GM20000 (cell line): ENCODE data around the gene NFKBIL1.

ENCODE experiments used
- DNase-seq: peaks from one replicate; pipeline ENCODE4 v3.0.0; 2012; ENCODE audit warnings: low spot score
- CTCF ChIP-seq: IDR thresholded peaks from 2 replicates; pipeline ENCODE4 v1.5.1; 2012; ENCODE audit warnings: mild to moderate bottlenecking, control low read depth; ENCODE audit errors: extremely low read depth, missing control alignments

Gene NFKBIL1

GRCh38 chr6:31580807-31581433, 33.5 kb downstream of the NFKBIL1 start:
- TF ChIP-seq CTCF, result peak; percentile 95
- peak; percentile 84 for DNase-seq

DNA sequence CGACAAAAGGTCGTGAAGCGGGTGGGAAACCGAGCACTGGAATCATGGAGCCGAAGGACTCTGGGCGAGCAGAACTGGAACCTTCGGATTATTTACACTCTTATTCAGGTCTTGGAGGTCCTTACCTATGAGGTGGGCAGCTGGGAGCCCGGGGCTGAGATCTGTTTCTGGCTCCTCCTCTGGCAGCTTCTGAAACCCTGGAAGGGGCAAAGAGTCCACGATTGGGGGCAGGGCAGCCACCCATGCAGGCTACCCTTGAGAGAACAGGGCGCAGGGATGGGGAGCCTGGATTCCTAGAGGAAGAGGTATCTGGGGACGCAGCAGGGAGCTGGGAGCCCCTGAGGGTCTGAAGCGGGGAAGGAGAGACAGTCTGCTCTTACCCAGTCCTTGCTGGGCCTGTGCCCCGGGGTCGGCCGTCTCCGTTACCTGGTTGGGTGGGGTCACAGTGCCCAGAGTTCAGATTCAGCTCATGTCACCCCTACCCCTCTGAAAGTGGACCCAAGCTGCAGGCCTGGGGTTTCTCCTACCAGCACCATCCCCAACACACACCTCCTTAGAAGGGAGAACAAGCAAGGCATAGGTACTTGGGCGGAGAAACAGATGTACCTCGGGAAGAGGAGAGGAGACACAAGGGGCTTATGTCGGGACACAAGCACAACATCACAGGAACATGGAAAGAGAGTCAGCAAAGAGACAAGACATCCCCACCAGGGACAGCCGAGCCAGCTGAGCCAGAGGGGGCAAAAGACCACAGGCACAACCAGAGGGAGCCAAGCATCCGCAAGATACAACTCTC, 34.2 kb downstream of the NFKBIL1 start:
- TF ChIP-seq CTCF, result no peak
- no peak for DNase-seq

GRCh38 chr6:31582230-31582643, 34.8 kb downstream of the NFKBIL1 start, which contains the start of gene LTB:
TSS of gene LTB (minus strand) at chr6:31582424. CDS start at chr6:31582417, 7 bp downstream.
- no peak for TF ChIP-seq CTCF
- peak; percentile 12 for DNase-seq

- DNase-seq, result peak; percentile 40
- TF ChIP-seq CTCF, result peak; percentile 60
Measured at GRCh38 chr6:31585491-31585890, 38.1 kb downstream of the NFKBIL1 start.

GRCh38 chr6:31586008-31586407, 38.6 kb downstream of the NFKBIL1 start, which contains the start of gene LST1:
TSS of gene LST1 (plus strand) at chr6:31586277. CDS start at chr6:31587300, 1,023 bp downstream.
- no peak for TF ChIP-seq CTCF
- no peak for DNase-seq

DNA sequence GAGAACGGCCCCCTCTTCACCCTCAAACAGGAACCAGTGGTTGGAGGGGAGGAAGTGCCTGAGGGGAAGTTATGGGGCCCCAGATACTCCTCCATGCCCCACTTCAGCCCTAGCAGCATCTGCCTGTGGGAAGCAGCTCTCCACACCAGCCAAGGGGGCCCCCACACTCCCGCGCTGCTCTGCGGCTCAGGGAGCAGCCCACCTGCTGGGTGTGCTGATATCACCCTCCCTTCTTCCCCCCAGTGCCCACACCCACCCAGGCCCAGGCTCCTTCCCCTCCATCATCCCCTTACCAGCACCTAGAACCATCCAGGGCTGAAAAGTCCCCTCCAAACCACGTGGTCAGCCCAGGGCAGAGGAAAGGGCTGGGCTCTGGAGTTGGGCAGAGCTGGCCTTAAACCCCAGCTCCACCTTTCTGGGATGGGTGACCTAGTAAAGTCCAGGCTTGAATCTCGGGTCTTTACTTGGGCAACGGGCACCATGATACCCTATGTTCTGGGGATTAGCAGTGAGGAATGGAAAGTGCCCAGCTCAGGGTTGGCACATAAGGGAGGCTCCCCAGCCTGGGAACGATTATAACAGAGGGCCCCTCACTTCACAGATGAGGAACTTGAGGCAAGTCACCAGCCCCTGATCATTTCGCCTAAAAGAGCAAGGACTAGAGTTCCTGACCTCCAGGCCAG, 39.3 kb downstream of the NFKBIL1 start:
- no peak for TF ChIP-seq CTCF
- peak; percentile 27 for DNase-seq
